IMR-90 (cell line): ENCODE results near the gene CLMP.

Source experiments
- CEBPB ChIP-seq: IDR thresholded peaks from 2 replicates; pipeline ENCODE4 v1.6.1; 2012; ENCODE audit warnings: low read depth, low read length, improper control_type of control experiment
- CHD1 ChIP-seq: IDR thresholded peaks from 2 replicates; pipeline ENCODE4 v1.6.1; 2012; ENCODE audit warnings: low read depth, low read length, improper control_type of control experiment
- CTCF ChIP-seq: conservative IDR thresholded peaks from 2 replicates; pipeline ENCODE4 v1.5.1; 2012; ENCODE audit warnings: mild to moderate bottlenecking, low read depth, low read length, improper control_type of control experiment
- MAFK ChIP-seq: IDR thresholded peaks from 2 replicates; pipeline ENCODE4 v1.6.1; 2012; ENCODE audit warnings: low read depth, low read length, improper control_type of control experiment
- MAZ ChIP-seq: IDR thresholded peaks from 2 replicates; pipeline ENCODE4 v1.6.1; 2012; ENCODE audit warnings: low read depth, mild to moderate bottlenecking, low read length, improper control_type of control experiment, moderate library complexity, borderline replicate concordance
- MXI1 ChIP-seq: IDR thresholded peaks from 2 replicates; pipeline ENCODE4 v1.6.1; 2012; ENCODE audit warnings: low read depth, mild to moderate bottlenecking, low read length, moderate library complexity, borderline replicate concordance
- NFE2L2 ChIP-seq: fragments of 150-350 bp; IDR thresholded peaks from 2 replicates; pipeline ENCODE4 v1.6.1; 2016; ENCODE audit warnings: low read depth, mild to moderate bottlenecking, low read length
- POLR2A ChIP-seq: IDR thresholded peaks from 2 replicates; pipeline ENCODE4 v1.6.1; 2012; ENCODE audit warnings: mild to moderate bottlenecking, low read depth, low read length
- RAD21 ChIP-seq: IDR thresholded peaks from 2 replicates; pipeline ENCODE4 v1.6.1; 2012; ENCODE audit warnings: low read length, improper control_type of control experiment
- RCOR1 ChIP-seq: IDR thresholded peaks from 2 replicates; pipeline ENCODE4 v1.6.1; 2012; ENCODE audit warnings: mild to moderate bottlenecking, low read length, improper control_type of control experiment; ENCODE audit not compliant: insufficient replicate concordance
- RFX5 ChIP-seq: IDR thresholded peaks from 2 replicates; pipeline ENCODE4 v1.8.0; 2012; ENCODE audit warnings: low read depth, mild to moderate bottlenecking, low read length, moderate library complexity
- SMC3 ChIP-seq: fragments of 150-350 bp; IDR thresholded peaks from 2 replicates; pipeline ENCODE4 v1.6.1; 2016; ENCODE audit warnings: low read depth, mild to moderate bottlenecking, antibody characterized with exemption, low read length, moderate library complexity

GRCh38 chr11:123194337-123195187, 486 bp downstream of the CLMP start:
- no peak for TF ChIP-seq RCOR1
- no peak for TF ChIP-seq CTCF
- TF ChIP-seq CEBPB: no peak
- no peak for TF ChIP-seq MAFK
- TF ChIP-seq MXI1: no peak
- no peak for TF ChIP-seq RFX5
- no peak; the same call in 1 of the 2 replicates for TF ChIP-seq CHD1
- TF ChIP-seq NFE2L2: no peak
- TF ChIP-seq POLR2A: peak; percentile 51; the same call in 1 of the 2 replicates
- no peak for TF ChIP-seq RAD21
- no peak; the same call in 1 of the 2 replicates for TF ChIP-seq SMC3
- no peak for TF ChIP-seq MAZ
